Renal cortex interstitium (tissue), 11 donors: ENCODE results near the gene CIAO3. TPM values are rescaled to one million over a fixed set of nuclear protein-coding genes. Genes with fewer than 3 reads are reported as not detected.

Source experiments
- DNase-seq, 11 donors: peaks; one replicate each; pipeline ENCODE4 v3.0.0-alpha.2; 2013; ENCODE audit warnings: low read depth in 9 of 11, low spot score in 4 of 11; ENCODE audit errors: extremely low read depth in 1 of 11
- polyA plus RNA-seq, 3 donors: library from polyadenylated mRNA; unstranded; fragments of 120-200 nt; gene quantifications; one replicate each; pipeline ENCODE4 v1.2.1, GENCODE V29; 2013; ENCODE audit not compliant: insufficient read length in 3 of 3

CIAO3 gene
- polyA plus RNA-seq, 3 donors = 22.7 to 42.3 (median 26.5) TPM

GRCh38 chr16:689175-689897, 51.5 kb downstream of the CIAO3 start:
- DNase-seq = no peak

- DNase-seq = no peak
Observed at GRCh38 chr16:687499-687898, 53.3 kb downstream of the CIAO3 start.

GRCh38 chr16:686459-687260, 54.1 kb downstream of the CIAO3 start:
- DNase-seq = no peak

DNA sequence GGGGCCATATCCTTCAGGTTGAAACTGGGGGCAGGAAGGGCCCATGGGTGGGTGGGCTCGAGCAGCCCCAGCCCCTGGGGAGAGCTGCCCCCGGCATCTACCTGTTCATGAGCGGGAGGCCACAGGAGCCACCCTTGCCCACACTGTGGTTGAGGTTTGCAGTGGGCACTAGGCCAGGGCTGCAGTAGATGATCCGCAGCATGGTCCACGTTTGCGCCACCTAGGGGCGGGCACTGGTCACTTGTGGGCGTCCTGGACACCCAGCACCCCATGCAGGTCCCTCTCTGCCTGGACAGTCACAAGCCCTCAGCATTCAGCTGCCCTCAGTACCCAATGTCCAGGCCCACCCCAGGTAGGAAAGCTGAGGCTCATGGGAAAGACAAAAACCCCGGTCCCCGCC, 54.8 kb downstream of the CIAO3 start:
- no peak for DNase-seq

- DNase-seq = no peak
Observed at GRCh38 chr16:684961-685696, 55.7 kb downstream of the CIAO3 start.

GRCh38 chr16:684071-684794, 56.6 kb downstream of the CIAO3 start, which contains the start of gene JMJD8:
TSS of gene JMJD8 (minus strand) at chr16:684334. CDS start at chr16:684319, 15 bp downstream.
- peak; percentile 80 to 94 (median 91) for DNase-seq

GRCh38 chr16:683396-684070, 57.3 kb downstream of the CIAO3 start:
- no peak for DNase-seq

DNA sequence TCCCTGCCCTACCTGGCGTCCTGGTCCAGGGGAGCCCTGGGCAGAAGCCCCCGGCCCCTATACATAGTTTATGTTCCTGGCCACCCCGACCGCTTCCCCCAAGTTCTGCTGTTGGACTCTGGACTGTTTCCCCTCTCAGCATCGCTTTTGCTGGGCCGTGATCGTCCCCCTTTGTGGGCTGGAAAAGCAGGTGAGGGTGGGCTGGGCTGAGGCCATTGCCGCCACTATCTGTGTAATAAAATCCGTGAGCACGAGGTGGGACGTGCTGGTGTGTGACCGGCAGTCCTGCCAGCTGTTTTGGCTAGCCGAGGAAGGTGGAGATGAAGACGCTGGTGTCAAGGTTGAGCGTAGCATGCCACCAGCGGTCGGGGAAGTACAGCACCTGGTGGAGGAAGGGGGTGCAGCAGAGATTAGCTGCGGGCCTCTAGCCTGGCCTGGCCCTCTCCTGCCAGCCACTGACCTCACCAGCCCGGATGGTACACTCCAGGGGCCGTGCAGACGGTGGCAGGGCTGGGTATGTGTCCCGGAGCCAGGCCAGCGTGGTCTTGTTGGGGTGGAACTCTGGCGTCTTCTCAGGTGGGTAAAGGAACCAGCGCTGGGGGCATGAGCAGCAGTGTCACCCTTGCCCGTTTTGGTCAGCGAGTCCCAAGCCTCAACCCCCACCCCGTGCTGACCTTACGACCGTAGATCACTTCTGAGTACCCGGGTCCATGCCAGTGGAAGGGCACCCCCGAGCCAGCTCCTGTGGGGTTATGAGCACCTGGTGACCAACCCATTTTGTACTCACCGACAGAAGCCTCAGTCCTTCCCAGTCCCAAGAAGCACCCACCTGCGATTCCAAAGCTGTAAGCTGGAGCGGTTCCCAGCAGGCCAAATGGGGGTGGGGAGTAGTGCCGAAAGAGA, 58.1 kb downstream of the CIAO3 start:
- DNase-seq = no peak

GRCh38 chr16:681746-682427, 58.9 kb downstream of the CIAO3 start:
- no peak for DNase-seq

GRCh38 chr16:680967-681745, 59.6 kb downstream of the CIAO3 start:
- DNase-seq = no peak

DNA sequence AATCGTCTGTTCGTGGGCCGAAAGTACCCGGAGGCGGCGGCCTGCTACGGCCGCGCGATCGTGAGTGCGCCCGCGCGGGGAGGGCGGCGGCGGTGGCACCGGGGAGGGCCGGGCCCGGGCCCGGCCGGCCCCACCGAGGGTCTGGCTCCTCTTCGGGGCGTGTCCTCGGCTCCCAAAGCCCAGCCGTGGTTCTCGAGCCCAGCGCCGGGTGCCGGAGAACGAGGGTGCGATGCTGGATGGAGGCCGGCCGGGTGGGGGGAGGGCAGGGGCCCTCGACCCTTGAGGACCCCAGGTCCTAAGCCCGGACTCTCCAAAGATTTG, 60.2 kb downstream of the CIAO3 start:
- DNase-seq = no peak

DNA sequence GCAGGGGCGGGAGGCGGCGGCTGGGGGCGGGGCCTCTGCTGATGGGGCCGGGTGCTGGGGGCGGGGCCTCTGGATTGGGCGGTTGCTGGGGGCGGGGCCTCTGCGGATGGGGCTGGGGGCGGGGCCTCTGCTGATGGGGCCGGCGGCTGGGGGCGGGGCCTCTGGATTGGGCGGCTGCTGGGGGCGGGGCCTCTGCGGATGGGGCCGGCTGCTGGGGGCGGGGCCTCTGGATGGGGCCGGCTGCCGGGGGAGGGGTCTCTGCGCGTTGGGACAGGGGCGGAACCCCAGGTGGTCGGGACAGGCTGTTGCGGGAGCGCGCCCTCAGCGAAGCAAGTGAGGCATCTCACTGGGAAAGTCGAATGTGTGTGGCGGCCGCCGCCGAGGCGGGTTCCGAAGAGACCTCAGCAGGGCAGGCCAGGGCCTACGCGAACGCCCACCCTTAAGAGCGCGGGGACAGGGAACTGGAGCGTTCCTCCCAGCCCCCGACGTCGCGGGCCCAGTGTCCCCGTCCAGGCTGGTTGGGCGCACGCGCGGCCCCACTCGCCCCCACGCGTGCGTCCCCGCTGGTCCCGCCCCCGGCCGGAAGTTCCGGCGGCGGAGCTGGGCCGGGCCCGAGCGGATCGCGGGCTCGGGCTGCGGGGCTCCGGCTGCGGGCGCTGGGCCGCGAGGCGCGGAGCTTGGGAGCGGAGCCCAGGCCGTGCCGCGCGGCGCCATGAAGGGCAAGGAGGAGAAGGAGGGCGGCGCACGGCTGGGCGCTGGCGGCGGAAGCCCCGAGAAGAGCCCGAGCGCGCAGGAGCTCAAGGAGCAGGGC, 60.8 kb downstream of the CIAO3 start, which contains the start of gene STUB1:
STUB1 (plus strand) TSS at position 597 of the 811 bp plus-strand sequence; CDS start at position 713, 116 bp downstream.
- DNase-seq = peak in 10 of 11 donors; percentile 47 to 83 (median 72)
